ENCODE results near the gene NDUFAF3. TPM values are rescaled to one million over a fixed set of nuclear protein-coding genes. Genes with fewer than 3 reads are reported as not detected.

NDUFAF3 gene
- total and polyA plus RNA-seq, 2 donors (not counting 1 experiment from before 2014, with no cell fraction given): 57.3 to 113 TPM

DNA sequence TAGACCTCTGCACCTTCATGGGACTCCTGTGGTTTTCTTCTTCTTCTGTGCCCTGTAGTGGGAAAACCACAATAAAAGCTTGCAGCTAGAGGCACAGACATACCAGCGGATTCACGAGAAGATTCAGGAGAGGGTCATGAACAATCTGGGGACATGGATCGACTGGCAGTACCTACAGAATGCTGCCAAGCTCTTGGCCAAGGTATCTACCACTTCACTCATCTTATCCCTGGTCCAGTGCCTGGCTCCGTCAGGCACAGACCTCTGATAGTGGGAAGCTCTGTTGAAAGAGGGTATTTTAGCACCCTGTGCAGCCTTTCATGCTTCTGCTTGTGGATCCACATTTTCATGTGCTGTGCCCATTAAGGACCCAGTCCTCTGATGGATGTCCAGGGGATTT lies 41.6 kb upstream of the NDUFAF3 start:
- no peak overlapping the region for H2AFZ ChIP-seq (ENCODE audit: low read length)
- no peaks in the 10 kb centered on the region for H3K4me1 ChIP-seq (ENCODE audit: control insufficient read depth, extremely low read depth, insufficient read depth, low read length)
- H3K9me3 ChIP-seq (ENCODE audit: control insufficient read depth, insufficient read depth, low read depth, low read length): no peaks in the 10 kb centered on the region
- H3K4me2 ChIP-seq (ENCODE audit: extremely low read depth, insufficient read depth, low read length): no peak overlapping the region
- H3K79me2 ChIP-seq (ENCODE audit: control insufficient read depth, insufficient read depth, low read length): no peaks in the 10 kb centered on the region
- no peaks in the 10 kb centered on the region for H3K27me3 ChIP-seq (ENCODE audit: control insufficient read depth, insufficient read depth, low read length)
- H3K27ac ChIP-seq (ENCODE audit: insufficient read depth, low read length): no peak overlapping the region
- no peaks in the 10 kb centered on the region for H4K20me1 ChIP-seq (ENCODE audit: control insufficient read depth, extremely low read depth, insufficient read depth, low read length)
- TF ChIP-seq, protein P1, sequence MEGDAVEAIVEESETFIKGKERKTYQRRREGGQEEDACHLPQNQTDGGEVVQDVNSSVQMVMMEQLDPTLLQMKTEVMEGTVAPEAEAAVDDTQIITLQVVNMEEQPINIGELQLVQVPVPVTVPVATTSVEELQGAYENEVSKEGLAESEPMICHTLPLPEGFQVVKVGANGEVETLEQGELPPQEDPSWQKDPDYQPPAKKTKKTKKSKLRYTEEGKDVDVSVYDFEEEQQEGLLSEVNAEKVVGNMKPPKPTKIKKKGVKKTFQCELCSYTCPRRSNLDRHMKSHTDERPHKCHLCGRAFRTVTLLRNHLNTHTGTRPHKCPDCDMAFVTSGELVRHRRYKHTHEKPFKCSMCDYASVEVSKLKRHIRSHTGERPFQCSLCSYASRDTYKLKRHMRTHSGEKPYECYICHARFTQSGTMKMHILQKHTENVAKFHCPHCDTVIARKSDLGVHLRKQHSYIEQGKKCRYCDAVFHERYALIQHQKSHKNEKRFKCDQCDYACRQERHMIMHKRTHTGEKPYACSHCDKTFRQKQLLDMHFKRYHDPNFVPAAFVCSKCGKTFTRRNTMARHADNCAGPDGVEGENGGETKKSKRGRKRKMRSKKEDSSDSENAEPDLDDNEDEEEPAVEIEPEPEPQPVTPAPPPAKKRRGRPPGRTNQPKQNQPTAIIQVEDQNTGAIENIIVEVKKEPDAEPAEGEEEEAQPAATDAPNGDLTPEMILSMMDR (conservative IDR thresholded peaks at IDR 0.05 in 1 of 2, IDR thresholded peaks at IDR 0.05 in 1 of 2; ENCODE audit: low read depth in 1 of 2, low read length in 2 of 2): no peak
- no peak for TF ChIP-seq EZH2 (IDR thresholded peaks at IDR 0.05; ENCODE audit: low read length, missing control alignments)
- no peak for DNase-seq (ENCODE audit: low read depth in 2 of 2)
- H3K36me3 ChIP-seq (ENCODE audit: control insufficient read depth, insufficient read depth, low read length): peaks cover 5% of the 10 kb centered on the region
- no peak overlapping the region for H3K9ac ChIP-seq (ENCODE audit: insufficient read depth, low read length)
- H3K4me3 ChIP-seq (replicated peaks in 1 of 4; ENCODE audit: control extremely low read depth in 1 of 4, insufficient read depth in 1 of 4, low read depth in 3 of 4, low read length in 4 of 4): no peak overlapping the region

DNA sequence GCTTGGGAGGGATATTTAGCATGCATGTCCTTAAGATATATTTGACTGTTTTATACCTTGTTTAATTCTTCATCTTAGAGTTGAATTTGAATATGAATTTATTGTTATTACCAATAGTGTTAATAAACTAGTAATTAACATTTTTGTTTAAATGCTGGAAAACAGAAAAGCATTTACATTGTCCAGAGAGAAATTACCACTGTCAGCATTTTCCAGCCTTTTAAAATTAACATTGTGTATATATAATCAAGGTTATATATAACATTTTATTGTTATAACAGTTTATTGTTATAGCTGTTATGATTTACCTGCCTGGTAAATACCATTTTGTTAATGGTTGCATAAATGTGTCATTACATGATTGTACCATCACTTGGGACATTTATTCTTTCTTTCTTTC lies 39.9 kb upstream of the NDUFAF3 start:
- Histone ChIP-seq H2AFZ (ENCODE audit: low read length) (no peak overlapping the region), H4K20me1 (ENCODE audit: control insufficient read depth, extremely low read depth, insufficient read depth, low read length) (no peaks in the 10 kb centered on the region), H3K36me3 (ENCODE audit: control insufficient read depth, insufficient read depth, low read length) (peaks cover 5% of the 10 kb centered on the region), H3K27ac (ENCODE audit: insufficient read depth, low read length) (no peak overlapping the region), H3K27me3 (ENCODE audit: control insufficient read depth, insufficient read depth, low read length) (no peaks in the 10 kb centered on the region), H3K79me2 (ENCODE audit: control insufficient read depth, insufficient read depth, low read length) (no peaks in the 10 kb centered on the region), H3K4me1 (ENCODE audit: control insufficient read depth, extremely low read depth, insufficient read depth, low read length) (no peaks in the 10 kb centered on the region), H3K9ac (ENCODE audit: insufficient read depth, low read length) (no peak overlapping the region), H3K4me2 (ENCODE audit: extremely low read depth, insufficient read depth, low read length) (no peak overlapping the region), H3K4me3 (replicated peaks in 1 of 4; ENCODE audit: control extremely low read depth in 1 of 4, insufficient read depth in 1 of 4, low read depth in 3 of 4, low read length in 4 of 4) (no peak overlapping the region), H3K9me3 (ENCODE audit: control insufficient read depth, insufficient read depth, low read depth, low read length) (no peaks in the 10 kb centered on the region)
- DNase-seq (ENCODE audit: low read depth in 2 of 2): no peak
- TF ChIP-seq EZH2 (IDR thresholded peaks at IDR 0.05; ENCODE audit: low read length, missing control alignments): no peak
- TF ChIP-seq, protein P1 (conservative IDR thresholded peaks at IDR 0.05 in 1 of 2, IDR thresholded peaks at IDR 0.05 in 1 of 2; ENCODE audit: low read depth in 1 of 2, low read length in 2 of 2): no peak

DNA sequence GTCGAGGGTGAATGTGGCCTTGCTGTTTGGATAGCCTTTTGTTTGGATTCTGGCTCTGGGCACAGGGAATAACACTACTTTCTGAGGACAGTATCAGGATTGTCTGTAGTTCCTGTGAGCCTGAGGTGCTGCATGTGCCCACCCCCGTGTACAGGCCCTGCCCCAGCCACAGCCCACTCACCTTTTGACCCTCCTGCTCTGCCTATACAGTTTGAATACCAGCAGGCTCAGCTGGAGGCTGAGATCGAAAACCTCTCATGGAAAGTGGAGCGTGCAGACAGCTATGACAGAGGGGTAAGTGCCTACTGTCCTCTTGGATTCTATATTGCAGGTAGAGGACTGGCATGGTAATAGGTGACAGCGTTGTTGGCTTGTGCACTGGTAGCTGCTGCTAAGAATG lies 39.2 kb upstream of the NDUFAF3 start:
- Histone ChIP-seq H3K79me2 (ENCODE audit: control insufficient read depth, insufficient read depth, low read length) (no peaks in the 10 kb centered on the region), H3K27me3 (ENCODE audit: control insufficient read depth, insufficient read depth, low read length) (no peaks in the 10 kb centered on the region), H3K4me3 (replicated peaks in 1 of 4; ENCODE audit: control extremely low read depth in 1 of 4, insufficient read depth in 1 of 4, low read depth in 3 of 4, low read length in 4 of 4) (no peak overlapping the region), H3K9ac (ENCODE audit: insufficient read depth, low read length) (no peak overlapping the region), H2AFZ (ENCODE audit: low read length) (no peak overlapping the region), H3K36me3 (ENCODE audit: control insufficient read depth, insufficient read depth, low read length) (peaks cover 5% of the 10 kb centered on the region), H3K9me3 (ENCODE audit: control insufficient read depth, insufficient read depth, low read depth, low read length) (no peaks in the 10 kb centered on the region), H3K4me1 (ENCODE audit: control insufficient read depth, extremely low read depth, insufficient read depth, low read length) (no peaks in the 10 kb centered on the region), H3K27ac (ENCODE audit: insufficient read depth, low read length) (no peak overlapping the region), H4K20me1 (ENCODE audit: control insufficient read depth, extremely low read depth, insufficient read depth, low read length) (no peaks in the 10 kb centered on the region), H3K4me2 (ENCODE audit: extremely low read depth, insufficient read depth, low read length) (no peak overlapping the region)
- no peak for TF ChIP-seq EZH2 (IDR thresholded peaks at IDR 0.05; ENCODE audit: low read length, missing control alignments)
- TF ChIP-seq, protein P1 (conservative IDR thresholded peaks at IDR 0.05 in 1 of 2, IDR thresholded peaks at IDR 0.05 in 1 of 2; ENCODE audit: low read depth in 1 of 2, low read length in 2 of 2): no peak
- no peak for DNase-seq (ENCODE audit: low read depth in 2 of 2)
